Smooth muscle cell of bladder (primary cell): ENCODE results near the gene CCNG2. TPM values are rescaled to one million over a fixed set of nuclear protein-coding genes. Genes with fewer than 3 reads are reported as not detected.

Experiments used
- total RNA-seq: library from RNA; depleted of rRNA; stranded (reverse); fragments of >200 nt; gene quantifications from 2 replicates; pipeline ENCODE4 v1.2.3, GENCODE V29; 2014

CCNG2 gene, protein sequence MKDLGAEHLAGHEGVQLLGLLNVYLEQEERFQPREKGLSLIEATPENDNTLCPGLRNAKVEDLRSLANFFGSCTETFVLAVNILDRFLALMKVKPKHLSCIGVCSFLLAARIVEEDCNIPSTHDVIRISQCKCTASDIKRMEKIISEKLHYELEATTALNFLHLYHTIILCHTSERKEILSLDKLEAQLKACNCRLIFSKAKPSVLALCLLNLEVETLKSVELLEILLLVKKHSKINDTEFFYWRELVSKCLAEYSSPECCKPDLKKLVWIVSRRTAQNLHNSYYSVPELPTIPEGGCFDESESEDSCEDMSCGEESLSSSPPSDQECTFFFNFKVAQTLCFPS
- 18.6 and 25.4 TPM in 2 replicates for total RNA-seq

GRCh38 chr4:77156912-77157858 lies at the start of gene CCNG2:
Gene CCNG2 (plus strand): TSS chr4:77157207. CDS start chr4:77158533, 1,326 bp downstream.

Other genes with a start within 250 kb of the CCNG2 start
- 182 and 279 TPM in 2 replicates for gene SEPTIN11, start 207.5 kb upstream of the CCNG2 start, total RNA-seq
- 112 and 141 TPM in 2 replicates for gene CCNI, start 81.2 kb upstream of the CCNG2 start, total RNA-seq